ENCODE results near the gene CNKSR3. TPM values are rescaled to one million over a fixed set of nuclear protein-coding genes. Genes with fewer than 3 reads are reported as not detected.
A peak's percentile ranks its signal among the peaks of the same experiment; 100 is the strongest.

Gene CNKSR3
- total RNA-seq (2021; fragmentation: NEBNext Ultra II Directional; extraction: Animal tissue kit (Norgen Biotek cat#: 25700)): 6.2 and 6.3 TPM in 2 replicates
- 1.2 and 2.1 TPM in 2 replicates for polyA plus RNA-seq (2011; rRNA removed)
- 1.6 TPM for polyA plus RNA-seq (2011; cell fraction: cytosol; rRNA removed)
- polyA plus RNA-seq (2011; cell fraction: nucleus; rRNA removed): 2.1 TPM
- 4.4 to 5.5 TPM (median 5.0 TPM) in 4 replicates for polyA plus RNA-seq (2012, experiment 1 of 2)
- polyA plus RNA-seq (2012, experiment 2 of 2): 1.6 TPM
- polyA plus RNA-seq (2013, experiment 1 of 2): 2.2 TPM
- 1.7 TPM for polyA plus RNA-seq (2013, experiment 2 of 2)
- 3.2 TPM in 2 replicates for polyA minus RNA-seq (2011; rRNA and poly(A)+ RNA removed)
- polyA minus RNA-seq (2011; cell fraction: cytosol; rRNA and poly(A)+ RNA removed): 1.7 TPM
- 2.1 TPM for polyA minus RNA-seq (2011; cell fraction: nucleus; rRNA and poly(A)+ RNA removed)
- long read RNA-seq, experiment 1, partial matches to known transcripts: 0 of 2 reads
- long read RNA-seq, experiment 1, other reads (novel, unspliced or antisense): 2 of 2 reads
- long read RNA-seq, experiment 2, partial matches to known transcripts: 0 of 1 reads
- long read RNA-seq, experiment 2, other reads (novel, unspliced or antisense): 1 of 1 reads

GRCh38 chr6:154510144-154510905 lies at the start of gene CNKSR3:
CNKSR3 (minus strand) TSS chr6:154510685; CDS start chr6:154510114, 571 bp downstream.
- H2AFZ ChIP-seq (ENCODE audit: low read length): peak within 1 kb of the TSS; percentile 36; the same call in 1 of the 2 replicates
- H3K4me2 ChIP-seq (ENCODE audit: insufficient read depth in 1 of 2, low read depth in 2 of 2, low read length in 2 of 2): peak within 1 kb of the TSS; percentile 67 to 91
- H2BK15ac ChIP-seq (ENCODE audit: low read length): no peak within 1 kb of the TSS
- H2BK5ac ChIP-seq (ENCODE audit: low read depth, low read length): peak within 1 kb of the TSS; percentile 45; the same call in 1 of the 2 replicates
- no peak within 1 kb of the TSS for H3K27ac ChIP-seq (ENCODE audit: low read depth, low read length)
- H4K20me1 ChIP-seq (replicated peaks in 1 of 2; ENCODE audit: control insufficient read depth in 1 of 2, insufficient read depth in 2 of 2, low read length in 2 of 2): peaks cover 2 to 15% of the 10 kb centered on the region in 2 experiments
- H2BK120ac ChIP-seq (replicated peaks; ENCODE audit: low read depth, low read length): no peak within 1 kb of the TSS
- 2% methylated on average over 58 of the region's 86 CpGs; no CpG with 5 or more reads in 1 of the 2 experiments for WGBS, 2 experiments (ENCODE audit: extremely low coverage in 1 of 2, insufficient coverage in 1 of 2, insufficient read length in 1 of 2, insufficient replicate concordance in 2 of 2, low coverage in 1 of 2, low lambda C conversion rate in 2 of 2, missing lambda C conversion rate in 1 of 2)
- peak within 1 kb of the TSS; percentile 67 to 79 (median 78) for H3K4me3 ChIP-seq (ENCODE audit: extremely low read depth in 1 of 4, insufficient read depth in 2 of 4, low read depth in 3 of 4, low read length in 4 of 4)
- peaks cover 1 to 22% (median 9%) of the 10 kb centered on the region in 4 experiments; a peak in 6 of 7 replicates for H3K4me1 ChIP-seq (replicated peaks in 1 of 4; ENCODE audit: control insufficient read depth in 3 of 4, insufficient read depth in 4 of 4, low read length in 3 of 4)
- H2AK5ac ChIP-seq (ENCODE audit: low read depth, low read length): no peak within 1 kb of the TSS
- H3K9ac ChIP-seq (replicated peaks in 1 of 4; ENCODE audit: extremely low read depth in 1 of 4, low read depth in 3 of 4, low read length in 3 of 4): peak within 1 kb of the TSS; percentile 53 to 80 (median 58); a peak in 6 of 7 replicates
- no peak within 1 kb of the TSS; the same call in 1 of the 2 replicates for H2BK12ac ChIP-seq (ENCODE audit: low read depth, low read length)
- H2BK20ac ChIP-seq (ENCODE audit: low read length): no peak within 1 kb of the TSS
- peak within 1 kb of the TSS; percentile 89; the same call in 1 of the 2 replicates for H4K8ac ChIP-seq (ENCODE audit: extremely low read depth, insufficient read depth, low read length)
- no peak for FAIRE-seq
- H3K4ac ChIP-seq (replicated peaks; ENCODE audit: insufficient read length, low read depth, low read length): no peak within 1 kb of the TSS
- peak; percentile 82 to 87 for DNase-seq (ENCODE audit: low read depth in 1 of 2, low spot score in 2 of 2)
- H3K18ac ChIP-seq (ENCODE audit: extremely low read depth, low read length): peak within 1 kb of the TSS; percentile 71
- peaks cover 0 to 3% (median 0%) of the 10 kb centered on the region in 4 experiments; a peak in 2 of 8 replicates for H3K36me3 ChIP-seq (ENCODE audit: control insufficient read depth in 2 of 4, insufficient read depth in 4 of 4, low read length in 3 of 4)
- ChIA-PET POLR2A (ENCODE audit: partially characterized antibody) (interaction anchor here (0.6 to 1.9 kb wide), 13 partner anchors 9 to 1467 kb away, joined by 3 to 12 read pairs (median 3); no protein-coding TSS in a partner anchor), CTCF (ENCODE audit: partially characterized antibody) (interaction anchor here (1.0 to 5.9 kb wide), 3 partner anchors 11 to 32 kb away, joined by 3 to 45 read pairs (median 4); no protein-coding TSS in a partner anchor)
- no peak within 1 kb of the TSS for H3K23ac ChIP-seq (ENCODE audit: insufficient read length)
- no peaks in the 10 kb centered on the region; a peak in 1 of 4 replicates for H3K9me3 ChIP-seq (ENCODE audit: insufficient read depth in 2 of 2, low read depth in 1 of 2, low read length in 1 of 2)
- H3K27me3 ChIP-seq (replicated peaks in 1 of 4; ENCODE audit: control insufficient read depth in 3 of 4, extremely low read depth in 1 of 4, insufficient read depth in 3 of 4, low read length in 3 of 4): peaks cover 15 to 32% (median 24%) of the 10 kb centered on the region in 4 experiments
- H3K23me2 ChIP-seq (ENCODE audit: low read depth, low read length): peaks cover 10% of the 10 kb centered on the region
- H3K79me1 ChIP-seq (ENCODE audit: low read depth, low read length): no peaks in the 10 kb centered on the region
- peaks cover 0 to 14% of the 10 kb centered on the region in 2 experiments; a peak in 3 of 4 replicates for H3K79me2 ChIP-seq (ENCODE audit: control insufficient read depth in 1 of 2, insufficient read depth in 2 of 2, low read length in 2 of 2)
- H4K5ac ChIP-seq (ENCODE audit: insufficient read length, low read depth, low read length): peak within 1 kb of the TSS; percentile 15
- H4K91ac ChIP-seq (replicated peaks; ENCODE audit: insufficient read length, low read length): no peak within 1 kb of the TSS
- H3K56ac ChIP-seq (replicated peaks; ENCODE audit: insufficient read length, low read depth, low read length): peak within 1 kb of the TSS; percentile 37
- no peak within 1 kb of the TSS for H3K14ac ChIP-seq (ENCODE audit: insufficient read length)
- no peak for TF ChIP-seq CHD1 (IDR thresholded peaks at IDR 0.05; ENCODE audit: low read depth, low read length)
